GM18502 (cell line): ENCODE measurements around the gene SEC31B.

ENCODE experiments used
- ATAC-seq: cut with Tn5 transposase; IDR thresholded peaks from one replicate; pipeline ENCODE4 v1.9.1; 2021; ENCODE audit warnings: mild to moderate bottlenecking; ENCODE audit not compliant: unreplicated experiment, poor library complexity

Gene SEC31B

GRCh38 chr10:100528921-100529474, 9.3 kb upstream of the SEC31B start:
- ATAC-seq: no peak

- ATAC-seq: no peak
Measured at GRCh38 chr10:100528123-100528886, 8.6 kb upstream of the SEC31B start.

DNA sequence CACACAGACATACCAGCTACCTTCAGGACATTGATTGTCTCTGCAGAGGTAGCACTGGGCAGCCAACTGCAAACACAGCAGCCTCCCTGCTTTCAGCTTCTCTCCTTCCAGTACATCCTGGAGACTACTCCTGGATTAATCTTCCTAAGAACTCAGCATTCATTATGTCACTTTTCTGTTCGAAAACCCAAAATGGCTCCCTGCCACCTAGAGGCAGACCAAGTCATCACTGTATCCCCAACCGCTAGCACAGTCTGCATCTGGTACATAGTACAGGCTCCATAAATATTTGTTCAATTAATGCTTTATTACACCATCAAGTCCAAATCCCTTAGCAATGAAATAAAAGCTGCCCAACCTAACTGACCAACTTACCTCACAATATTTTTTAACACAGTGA, 5.0 kb upstream of the SEC31B start:
- ATAC-seq: no peak

GRCh38 chr10:100524206-100524605, 4.5 kb upstream of the SEC31B start:
- ATAC-seq: no peak

DNA sequence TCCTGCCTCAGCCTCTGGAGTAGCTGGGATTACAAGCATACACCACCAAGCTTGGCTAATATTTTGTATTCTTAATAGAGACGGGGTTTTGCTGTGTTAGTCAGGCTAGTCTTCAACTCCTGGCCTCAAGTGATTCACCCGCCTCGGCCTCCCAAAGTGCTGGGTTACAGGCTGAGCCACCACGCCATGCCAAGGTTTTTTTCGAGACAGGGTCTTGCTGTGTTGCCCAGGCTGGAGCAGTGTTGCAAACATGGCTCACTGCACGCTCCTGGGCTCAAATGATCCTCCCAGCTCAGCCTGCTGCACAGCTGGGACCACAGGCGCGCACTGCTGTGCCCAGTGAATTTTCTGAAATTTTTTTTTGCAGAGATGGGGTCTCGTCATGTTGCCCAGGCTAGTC, 3.3 kb upstream of the SEC31B start:
- ATAC-seq: no peak

DNA sequence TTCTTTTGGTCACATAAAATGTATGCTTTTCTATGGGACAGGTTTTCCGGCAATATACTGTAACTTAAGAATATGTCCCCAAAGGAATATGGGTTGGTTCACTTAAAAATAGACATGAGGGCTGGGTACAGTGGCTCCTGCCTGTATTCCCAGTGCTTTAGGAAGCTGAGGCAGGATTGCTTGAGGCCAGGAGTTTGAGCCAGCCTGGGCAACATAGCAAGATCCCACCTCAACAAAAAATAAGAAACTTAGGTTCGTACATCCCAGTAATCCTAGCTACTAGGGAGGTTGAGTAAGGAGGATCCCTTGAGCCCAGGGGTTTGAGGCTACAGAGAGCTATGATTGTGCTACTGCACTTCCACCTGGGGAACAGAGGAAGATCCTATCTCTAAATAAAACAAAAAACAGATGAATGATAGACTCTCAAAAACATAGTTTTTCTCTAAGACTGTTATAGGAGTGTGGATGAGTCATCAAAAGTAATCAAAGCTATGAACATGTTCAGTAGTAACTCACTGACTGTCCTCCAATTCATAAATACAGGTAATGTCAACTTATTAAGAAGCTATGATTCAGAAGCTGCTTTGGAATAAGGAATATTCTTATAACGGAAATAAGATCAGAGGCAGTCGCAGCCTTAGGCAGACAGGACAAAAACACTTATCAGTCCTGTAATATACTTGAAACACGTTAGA, 2.6 kb upstream of the SEC31B start:
- no peak for ATAC-seq

DNA sequence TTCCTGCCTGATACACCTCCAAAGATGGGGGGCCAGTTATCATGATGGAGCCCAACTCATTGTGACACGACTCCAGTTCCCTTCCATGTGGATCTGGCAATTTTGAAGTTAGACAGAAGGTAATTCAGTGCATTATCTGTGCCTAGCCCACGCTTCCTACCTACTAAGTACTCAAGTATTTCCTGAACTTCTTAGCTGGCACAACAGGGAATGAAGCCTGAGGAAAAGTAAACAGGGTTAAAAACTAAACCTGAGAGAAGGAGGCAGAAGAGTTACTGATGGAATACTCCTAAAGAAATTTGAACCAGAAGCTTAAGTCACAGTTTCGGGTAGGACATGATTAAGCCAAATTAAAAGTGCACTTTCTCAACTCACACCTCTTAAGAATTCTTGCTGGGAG, 1.1 kb upstream of the SEC31B start:
- ATAC-seq: no peak

DNA sequence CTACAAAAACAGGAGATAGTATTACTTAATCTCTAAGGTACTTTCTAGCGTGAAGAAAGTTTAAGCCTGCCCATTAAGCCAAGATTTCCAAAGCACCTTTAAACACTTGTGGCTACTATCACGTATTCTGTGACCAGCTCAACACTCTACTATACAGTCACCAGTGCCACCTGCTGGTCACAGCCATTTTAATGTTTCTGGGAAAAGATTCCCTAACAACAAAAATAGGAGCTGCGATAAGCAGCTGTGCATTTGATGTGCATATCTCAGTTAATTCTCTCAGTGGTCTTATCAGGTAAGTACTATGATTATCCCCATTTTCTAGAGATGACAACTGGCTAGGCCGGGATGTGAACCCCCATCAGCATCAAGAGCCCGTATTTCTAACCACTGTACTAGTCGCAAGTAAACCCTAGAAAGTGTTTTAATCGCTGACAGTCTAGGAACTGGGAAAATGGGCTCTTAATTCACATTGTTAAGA, 860 bp downstream of the SEC31B start:
- ATAC-seq: no peak

DNA sequence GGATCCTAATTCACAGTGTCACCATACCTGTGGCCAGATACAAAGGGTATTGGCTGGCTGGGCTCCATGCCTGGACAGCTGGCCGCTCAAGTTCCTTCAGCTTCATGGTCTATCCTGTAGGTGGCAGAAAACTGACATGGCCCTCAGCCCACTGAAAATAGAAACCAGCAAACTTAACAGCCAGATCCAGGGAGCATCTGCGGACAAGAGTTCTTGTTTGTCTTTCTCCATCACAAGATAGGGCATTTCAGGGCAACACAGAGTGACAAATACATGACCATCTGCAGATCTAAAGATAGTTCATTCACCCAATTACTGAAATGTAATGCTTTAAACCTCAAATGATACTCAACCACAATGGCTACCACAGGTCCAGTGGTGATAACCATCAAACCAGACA, 2.8 kb downstream of the SEC31B start:
- ATAC-seq: no peak

GRCh38 chr10:100515612-100516011, 4.0 kb downstream of the SEC31B start:
- ATAC-seq: no peak

DNA sequence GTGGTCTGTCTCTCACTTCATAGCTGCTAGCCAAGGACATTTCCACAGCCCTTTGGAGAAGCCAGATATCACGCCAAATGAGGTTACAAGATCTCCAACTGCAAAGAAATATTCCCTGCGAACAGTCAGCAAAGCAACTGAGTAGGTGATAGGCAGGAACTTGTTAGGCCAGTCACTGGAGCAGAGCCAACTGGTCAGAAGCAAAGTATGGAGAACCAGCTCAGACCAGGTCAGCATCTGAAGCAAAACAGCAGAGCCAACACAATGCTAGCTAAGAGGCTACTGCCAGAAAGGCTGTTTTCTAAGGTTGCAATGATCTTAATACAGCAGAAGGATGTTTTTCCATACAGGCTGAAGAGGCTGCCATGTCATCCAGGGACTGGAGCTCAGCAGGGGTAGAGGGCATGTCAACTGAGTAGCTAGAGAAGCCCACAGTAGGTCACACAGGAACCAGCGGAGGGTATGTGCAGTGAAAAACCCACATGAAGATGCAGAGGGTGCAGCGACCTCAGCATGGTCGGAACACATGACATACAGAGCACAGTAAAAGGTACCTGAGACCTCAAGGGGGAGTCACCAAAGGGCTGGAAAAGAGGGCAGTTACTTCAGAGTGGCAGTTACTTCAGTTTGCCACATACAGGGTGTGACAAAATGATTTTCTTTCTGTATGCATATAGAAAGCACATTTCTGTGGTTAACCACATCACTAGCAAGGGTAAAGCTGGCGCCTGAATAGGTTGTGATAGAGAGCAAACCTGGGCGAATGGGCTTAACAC, 8.9 kb downstream of the SEC31B start:
- no peak for ATAC-seq

DNA sequence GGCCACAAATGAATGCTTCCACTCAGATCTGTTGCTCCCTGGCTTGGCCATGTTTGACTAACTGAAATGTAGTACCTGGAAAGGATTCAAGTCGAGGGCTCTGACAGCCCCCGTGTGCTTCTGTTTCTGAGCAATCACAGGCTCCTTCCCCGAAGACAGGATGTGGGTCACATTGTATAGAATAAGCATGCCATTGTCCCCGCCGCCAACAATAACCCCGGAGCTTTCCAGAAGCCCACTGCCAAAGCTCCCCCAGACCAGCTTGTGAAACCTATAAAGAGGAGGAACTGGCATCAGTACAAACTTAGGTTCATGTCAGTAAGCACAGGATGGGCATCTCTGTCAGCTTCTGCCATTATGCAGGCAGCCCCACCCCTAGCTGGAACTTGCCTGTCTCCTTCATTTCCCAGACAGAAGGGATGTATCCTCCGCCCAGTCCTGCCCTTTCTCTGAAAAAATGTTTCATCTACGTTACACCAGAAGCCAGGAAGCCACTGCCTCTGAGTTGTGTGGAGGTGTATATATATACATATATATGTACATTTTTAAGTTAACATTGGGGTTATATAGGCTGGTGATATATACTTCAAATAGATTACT, 10.3 kb downstream of the SEC31B start:
- ATAC-seq: no peak

DNA sequence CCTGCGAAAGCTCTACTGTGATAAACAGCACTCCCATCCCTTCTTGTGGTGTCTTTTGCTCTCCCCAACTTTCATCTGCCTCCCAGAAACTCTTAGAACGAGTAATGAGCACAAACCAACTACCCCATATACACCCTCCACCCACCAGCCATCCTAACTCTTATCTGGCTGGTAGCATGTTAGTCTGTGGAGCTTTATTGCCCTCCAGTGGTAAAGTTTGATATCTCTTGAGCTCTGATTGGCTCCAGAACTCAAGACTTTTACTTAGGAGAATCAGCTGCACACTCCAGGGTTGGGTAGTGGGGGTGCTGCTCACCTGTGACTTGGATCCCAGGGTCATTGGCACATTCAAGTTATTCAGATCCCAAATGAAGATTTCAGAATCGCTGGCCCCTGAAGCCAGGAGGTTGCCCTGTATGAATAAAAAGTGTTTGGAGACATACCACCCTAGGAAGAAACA, 10.9 kb downstream of the SEC31B start:
- no peak for ATAC-seq

DNA sequence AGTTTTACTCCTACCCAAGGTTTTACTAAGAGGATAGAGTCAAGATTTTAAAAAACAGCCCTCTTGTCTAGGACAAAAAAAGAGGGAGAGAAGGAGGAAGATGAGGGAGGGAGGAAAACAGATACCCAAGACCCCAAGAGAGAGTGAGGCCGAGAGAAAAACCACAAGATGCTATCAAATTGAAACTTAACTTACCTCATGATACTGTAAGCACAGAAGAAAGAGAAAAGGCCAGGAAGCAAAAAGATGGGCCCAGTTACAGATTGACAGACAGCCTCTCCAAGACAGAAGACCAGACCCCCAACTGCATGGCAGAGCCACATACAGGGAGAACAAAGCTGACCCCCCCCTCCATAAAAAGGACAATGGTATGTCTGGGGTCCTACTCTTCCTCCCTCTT, 11.4 kb downstream of the SEC31B start:
- no peak for ATAC-seq

- ATAC-seq: no peak
Measured at GRCh38 chr10:100507357-100507732, 12.3 kb downstream of the SEC31B start.

- ATAC-seq: no peak
Measured at GRCh38 chr10:100506596-100507356, 12.9 kb downstream of the SEC31B start.

DNA sequence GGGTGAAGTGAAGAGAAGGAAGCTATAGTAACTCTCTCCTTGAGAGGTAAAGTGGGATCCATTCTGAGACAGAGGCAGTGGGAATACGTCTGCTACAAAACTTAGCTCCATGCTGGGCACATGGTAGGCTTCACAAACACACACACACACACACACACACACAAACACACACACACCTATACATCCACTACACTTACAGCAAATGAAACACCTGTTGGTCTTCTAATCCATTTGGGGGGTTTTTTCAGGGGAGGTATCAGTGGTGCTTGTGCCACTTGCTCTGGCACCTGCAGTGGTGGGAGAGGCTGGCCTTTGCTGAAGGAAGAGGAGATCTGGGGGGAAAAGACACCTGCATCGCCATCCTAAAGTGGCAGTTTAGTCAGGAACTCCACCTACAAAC, 14.5 kb downstream of the SEC31B start:
- ATAC-seq: no peak

DNA sequence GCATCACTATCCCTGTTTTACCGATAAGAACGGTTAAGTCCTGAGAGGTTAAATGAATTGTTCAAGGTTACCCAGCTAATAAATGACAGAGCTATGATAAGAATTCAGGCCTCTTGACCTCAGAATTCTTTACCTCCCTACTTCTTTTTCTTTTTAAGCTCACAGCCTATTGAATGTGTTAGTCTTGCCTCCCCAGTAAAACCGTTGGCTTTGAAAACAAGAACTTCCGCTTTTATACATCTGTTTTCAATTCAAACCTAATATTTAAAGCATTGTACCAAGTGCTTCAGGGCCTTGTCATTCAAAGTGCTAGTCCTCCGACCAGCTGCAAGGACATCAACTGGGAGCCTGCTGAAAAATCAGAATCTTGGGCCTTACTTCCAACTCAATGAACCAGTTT, 15.6 kb downstream of the SEC31B start:
- no peak for ATAC-seq

- ATAC-seq: no peak
Measured at GRCh38 chr10:100502926-100503494, 16.7 kb downstream of the SEC31B start.
